Spleen (tissue), 7 donors: ENCODE data around the gene RBP2.

ENCODE experiments used
- CTCF ChIP-seq, 11 experiments: fragments of 200-600 bp in 7 of 11; fragments of 450-650 bp in 4 of 11; sonication (generic) in 4 of 11; IDR thresholded peaks in 8 of 11; conservative IDR thresholded peaks in 3 of 11; 1 replicate in 7 of 11; 2 replicates in 4 of 11; pipeline versions ENCODE4 v1.4.0 to v1.8.0; 2016 to 2021; ENCODE audit warnings: antibody characterized with exemption in 11 of 11, inconsistent platforms in 4 of 11, mild to moderate bottlenecking in 1 of 11
- POLR2A ChIP-seq, 3 donors: fragments of 450-650 bp; IDR thresholded peaks; one replicate each; pipeline ENCODE4 v1.5.1; 2017; ENCODE audit warnings: antibody characterized with exemption in 3 of 3, mild to moderate bottlenecking in 1 of 3
- donor health status: DM: no; HTN: no; CAD: no; lungs with moderate emphysema.
- donor health status: DM: no; HTN: no; CAD: no.
- donor health status: DM: no; HTN: no; CAD: no.

- TF ChIP-seq CTCF (IDR thresholded peaks at IDR 0.05 in 8 of 11, conservative IDR thresholded peaks at IDR 0.05 in 3 of 11) (no peak), POLR2A (IDR thresholded peaks at IDR 0.05) (no peak)
These were observed 28.8 kb downstream of the RBP2 start for GRCh38 chr3:139447486-139447885.
